ENCODE data around the gene SLC17A9. TPM values are rescaled to one million over a fixed set of nuclear protein-coding genes. Genes with fewer than 3 reads are reported as not detected.

Gene SLC17A9
- total and polyA plus RNA-seq, 4 donors: 5.3 to 54.5 (median 18.2) TPM

DNA sequence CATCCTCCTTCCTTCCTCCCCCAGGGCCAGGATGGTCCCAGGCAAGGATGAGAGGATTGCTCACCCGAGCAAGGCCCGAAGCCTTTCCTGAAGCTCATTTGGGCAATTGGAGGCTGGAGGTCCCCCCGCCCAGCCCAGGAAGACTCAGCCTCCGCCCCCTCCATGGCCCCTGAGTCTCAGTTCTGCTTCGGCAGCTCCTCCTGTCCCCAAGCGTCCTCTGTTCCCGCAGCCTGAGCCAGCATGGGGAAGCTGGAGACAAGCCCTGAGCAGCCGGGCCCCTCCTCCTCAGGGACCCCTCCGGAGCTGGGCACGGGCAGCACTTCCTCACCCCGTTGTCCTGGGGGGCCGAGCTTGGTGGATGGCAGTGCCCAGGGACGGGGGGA is 26.0 kb downstream of the SLC17A9 start:
- ATAC-seq (ENCODE audit: low FRiP score) (no peak), DNase-seq (no peak)
- Histone ChIP-seq H3K4me3 (ENCODE audit: low read length in 2 of 2) (no peak overlapping the region), H3K27ac (ENCODE audit: low read depth in 1 of 2, low read length in 2 of 2) (no peak overlapping the region), H3K9me3 (ENCODE audit: control insufficient read depth, low read length) (no peaks in the 10 kb centered on the region), H3K4me1 (ENCODE audit: control insufficient read depth in 1 of 2, insufficient read depth in 2 of 2, low read length in 2 of 2) (no peaks in the 10 kb centered on the region), H3K27me3 (ENCODE audit: control insufficient read depth in 1 of 2, insufficient read depth in 2 of 2, low read length in 1 of 2) (no peaks in the 10 kb centered on the region), H3K36me3 (ENCODE audit: control insufficient read depth in 1 of 2, insufficient read depth in 2 of 2, low read length in 1 of 2) (no peaks in the 10 kb centered on the region)
- WGBS, 2 donors: 49 to 55% methylated on average over 13 of the region's 13 CpGs
- intact Hi-C loops (cut with DNase I): no loop called here

DNA sequence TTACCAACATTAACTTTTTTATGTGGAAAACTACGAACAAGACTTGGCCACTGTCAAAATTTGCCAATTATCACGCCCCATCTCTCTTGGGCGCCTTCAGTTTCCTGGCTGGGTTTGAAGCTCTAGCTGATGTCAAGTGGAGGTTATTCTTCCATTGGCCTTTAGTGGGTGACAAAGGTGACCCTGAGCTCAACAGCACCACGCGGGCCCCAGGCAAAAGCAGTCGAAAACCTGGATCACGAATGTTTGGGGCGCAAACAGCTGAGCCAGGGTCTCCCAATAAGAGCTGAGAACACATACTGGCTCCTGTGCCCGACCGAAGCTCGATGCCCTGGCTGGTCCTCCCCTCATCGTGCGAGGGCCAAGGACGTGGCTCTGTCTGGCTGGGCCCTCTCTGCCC is 26.8 kb downstream of the SLC17A9 start:
- H3K27me3 ChIP-seq (ENCODE audit: control insufficient read depth in 1 of 2, insufficient read depth in 2 of 2, low read length in 1 of 2): no peaks in the 10 kb centered on the region
- intact Hi-C loops (cut with DNase I): no loop called here
- 76 to 81% methylated on average over 14 of the region's 14 CpGs for WGBS, 2 donors
- no peaks in the 10 kb centered on the region for H3K4me1 ChIP-seq (ENCODE audit: control insufficient read depth in 1 of 2, insufficient read depth in 2 of 2, low read length in 2 of 2)
- ATAC-seq (ENCODE audit: low FRiP score) (no peak), DNase-seq (no peak)
- no peaks in the 10 kb centered on the region for H3K9me3 ChIP-seq (ENCODE audit: control insufficient read depth, low read length)
- no peaks in the 10 kb centered on the region for H3K36me3 ChIP-seq (ENCODE audit: control insufficient read depth in 1 of 2, insufficient read depth in 2 of 2, low read length in 1 of 2)
- H3K27ac ChIP-seq (ENCODE audit: low read depth in 1 of 2, low read length in 2 of 2): no peak overlapping the region
- H3K4me3 ChIP-seq (ENCODE audit: low read length in 2 of 2): no peak overlapping the region

DNA sequence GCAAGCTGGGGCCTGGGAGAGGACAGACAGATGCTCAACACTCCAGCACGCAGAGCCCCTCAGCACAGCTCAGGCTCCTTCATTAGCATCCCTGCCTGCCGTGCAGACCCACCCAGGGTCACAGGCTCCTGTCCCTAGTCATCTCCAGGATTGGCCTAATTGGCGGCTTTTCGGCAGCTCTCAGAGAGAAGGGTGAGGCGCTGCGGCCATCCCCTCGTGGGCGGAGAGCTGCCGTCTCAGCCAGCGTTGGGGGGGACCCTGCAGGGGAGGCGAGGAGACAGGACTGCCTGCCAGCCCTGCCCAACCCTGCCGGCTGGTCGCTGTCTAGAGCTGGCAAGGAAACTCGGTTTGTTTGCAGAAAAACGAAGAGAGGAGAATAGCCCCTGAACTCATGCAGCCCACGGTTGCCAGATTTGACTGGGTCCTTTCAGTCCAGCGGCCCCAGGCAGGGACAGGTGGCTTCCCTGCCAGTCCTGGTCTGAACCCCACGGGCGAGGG is 27.4 kb downstream of the SLC17A9 start:
- WGBS, 2 donors: 14 to 15% methylated on average over 19 of the region's 19 CpGs
- Histone ChIP-seq H3K9me3 (ENCODE audit: control insufficient read depth, low read length) (no peaks in the 10 kb centered on the region), H3K27ac (ENCODE audit: low read depth in 1 of 2, low read length in 2 of 2) (no peak overlapping the region), H3K4me1 (ENCODE audit: control insufficient read depth in 1 of 2, insufficient read depth in 2 of 2, low read length in 2 of 2) (no peaks in the 10 kb centered on the region), H3K4me3 (ENCODE audit: low read length in 2 of 2) (no peak overlapping the region), H3K27me3 (ENCODE audit: control insufficient read depth in 1 of 2, insufficient read depth in 2 of 2, low read length in 1 of 2) (no peaks in the 10 kb centered on the region), H3K36me3 (ENCODE audit: control insufficient read depth in 1 of 2, insufficient read depth in 2 of 2, low read length in 1 of 2) (no peaks in the 10 kb centered on the region)
- no peak for DNase-seq
- intact Hi-C loops (cut with DNase I): no loop called here
- ATAC-seq (ENCODE audit: low FRiP score): no peak

DNA sequence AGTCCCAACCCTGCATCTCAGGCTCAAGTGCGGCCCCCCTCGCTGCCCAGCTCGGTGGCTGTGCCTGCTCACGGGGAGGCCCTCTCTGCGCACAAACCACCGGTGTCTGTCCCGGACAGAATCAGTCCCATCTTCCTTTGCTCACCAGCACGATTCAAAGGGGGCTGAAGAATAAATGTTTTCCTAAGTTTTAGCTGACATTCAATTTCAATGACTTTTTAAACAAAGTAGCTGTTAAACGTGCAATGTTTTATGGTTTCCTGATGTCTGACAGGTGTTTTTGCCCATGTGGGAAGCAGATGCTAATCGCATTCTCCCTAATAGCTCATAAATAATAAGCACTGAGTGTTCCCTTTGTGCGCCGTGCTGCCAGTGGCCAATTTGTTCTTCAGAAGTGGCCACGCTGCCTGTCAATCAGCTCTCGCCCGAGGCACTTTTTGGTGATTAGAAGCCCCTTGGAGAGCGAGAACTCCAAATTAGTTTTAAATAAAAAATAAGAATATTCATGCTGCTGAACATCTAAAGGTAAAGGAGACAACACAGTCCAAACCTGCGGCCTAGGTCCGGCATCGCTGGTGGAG is 28.0 kb downstream of the SLC17A9 start:
- Histone ChIP-seq H3K4me1 (ENCODE audit: control insufficient read depth in 1 of 2, insufficient read depth in 2 of 2, low read length in 2 of 2) (no peaks in the 10 kb centered on the region), H3K36me3 (ENCODE audit: control insufficient read depth in 1 of 2, insufficient read depth in 2 of 2, low read length in 1 of 2) (no peaks in the 10 kb centered on the region), H3K27me3 (ENCODE audit: control insufficient read depth in 1 of 2, insufficient read depth in 2 of 2, low read length in 1 of 2) (no peaks in the 10 kb centered on the region), H3K9me3 (ENCODE audit: control insufficient read depth, low read length) (no peaks in the 10 kb centered on the region), H3K27ac (ENCODE audit: low read depth in 1 of 2, low read length in 2 of 2) (no peak overlapping the region), H3K4me3 (ENCODE audit: low read length in 2 of 2) (no peak overlapping the region)
- DNase-seq (no peak), ATAC-seq (ENCODE audit: low FRiP score) (no peak)
- 48 to 49% methylated on average over 19 of the region's 19 CpGs for WGBS, 2 donors
- intact Hi-C loops (cut with DNase I): no loop called here

DNA sequence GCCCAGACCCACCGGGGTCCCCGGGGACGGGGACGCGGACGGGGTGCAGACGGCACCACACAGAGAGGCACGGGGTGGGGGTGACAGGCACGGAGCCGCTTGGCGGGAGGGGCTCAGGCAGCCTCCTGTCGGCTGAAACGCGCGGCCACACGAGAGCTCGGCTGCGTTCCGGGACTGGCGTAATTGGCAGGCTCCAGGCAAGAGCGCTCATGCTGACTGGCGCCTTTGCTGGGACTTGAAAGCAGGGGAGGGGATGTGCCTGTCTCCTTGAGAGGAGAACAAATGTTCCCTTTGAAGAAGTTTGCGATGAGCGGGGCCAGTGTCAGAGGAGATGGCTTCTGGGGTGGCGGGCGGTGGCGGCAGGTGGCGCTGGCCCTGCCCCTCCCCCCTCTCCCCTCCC is 28.5 kb downstream of the SLC17A9 start:
- Histone ChIP-seq H3K27me3 (ENCODE audit: control insufficient read depth in 1 of 2, insufficient read depth in 2 of 2, low read length in 1 of 2) (no peaks in the 10 kb centered on the region), H3K9me3 (ENCODE audit: control insufficient read depth, low read length) (no peaks in the 10 kb centered on the region), H3K27ac (ENCODE audit: low read depth in 1 of 2, low read length in 2 of 2) (no peak overlapping the region), H3K4me3 (ENCODE audit: low read length in 2 of 2) (no peak overlapping the region), H3K36me3 (ENCODE audit: control insufficient read depth in 1 of 2, insufficient read depth in 2 of 2, low read length in 1 of 2) (no peaks in the 10 kb centered on the region), H3K4me1 (ENCODE audit: control insufficient read depth in 1 of 2, insufficient read depth in 2 of 2, low read length in 2 of 2) (no peaks in the 10 kb centered on the region)
- 12 to 14% methylated on average over 19 to 28 of the region's 28 CpGs for WGBS, 2 donors
- ATAC-seq (ENCODE audit: low FRiP score) (no peak), DNase-seq (no peak)
- intact Hi-C loops (cut with DNase I): no loop called here

DNA sequence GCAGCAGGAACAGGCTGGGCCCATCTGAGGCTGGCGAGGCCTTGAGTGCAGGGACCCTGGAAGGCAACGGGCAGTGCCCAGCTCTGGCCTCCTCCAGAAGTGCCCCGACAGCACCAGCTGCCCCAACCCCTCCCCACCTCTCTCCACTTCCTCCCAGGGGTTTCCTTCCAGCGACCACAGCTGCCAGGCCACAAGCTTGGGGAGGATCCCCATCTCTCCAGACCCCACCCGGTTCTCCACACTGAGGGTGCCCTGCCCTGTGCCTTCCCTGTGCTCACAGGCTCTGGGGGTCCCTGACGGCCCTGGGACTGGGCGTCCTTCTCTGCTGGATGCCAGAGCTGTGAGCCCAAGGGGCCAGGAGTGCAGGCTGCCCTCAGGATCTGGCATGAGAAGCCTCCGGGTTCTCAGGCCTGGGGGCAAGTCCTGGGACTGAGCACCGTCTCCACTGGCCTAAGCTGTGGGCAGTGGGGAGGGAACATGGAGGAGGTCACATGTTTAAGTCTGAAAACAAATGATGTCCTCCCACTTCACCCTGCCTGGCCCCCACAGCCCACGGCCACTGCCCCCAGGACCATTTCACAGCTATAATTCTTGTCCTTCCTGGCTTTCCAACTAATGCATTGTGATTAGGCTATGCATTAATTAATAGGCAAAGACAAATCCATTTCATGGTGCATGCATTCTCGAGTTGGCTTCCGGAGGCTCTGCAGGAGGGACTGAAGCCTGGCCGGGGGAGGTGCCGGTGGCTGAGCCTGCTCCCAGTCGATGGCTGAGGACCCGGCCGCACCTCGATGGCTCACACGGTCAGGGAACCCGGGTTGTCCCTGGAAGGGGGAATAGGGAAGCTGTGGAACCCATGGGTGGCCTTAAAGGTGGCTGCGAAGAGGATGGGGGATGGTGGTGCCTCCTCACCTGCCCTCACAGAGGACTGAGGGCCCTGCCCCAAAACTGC is 29.9 kb downstream of the SLC17A9 start:
- Histone ChIP-seq H3K4me3 (ENCODE audit: low read length in 2 of 2) (no peak overlapping the region), H3K36me3 (ENCODE audit: control insufficient read depth in 1 of 2, insufficient read depth in 2 of 2, low read length in 1 of 2) (no peaks in the 10 kb centered on the region), H3K27me3 (ENCODE audit: control insufficient read depth in 1 of 2, insufficient read depth in 2 of 2, low read length in 1 of 2) (no peaks in the 10 kb centered on the region), H3K9me3 (ENCODE audit: control insufficient read depth, low read length) (no peaks in the 10 kb centered on the region), H3K4me1 (ENCODE audit: control insufficient read depth in 1 of 2, insufficient read depth in 2 of 2, low read length in 2 of 2) (no peaks in the 10 kb centered on the region), H3K27ac (ENCODE audit: low read depth in 1 of 2, low read length in 2 of 2) (no peak overlapping the region)
- ATAC-seq (ENCODE audit: low FRiP score): no peak
- 66 to 68% methylated on average over 19 to 21 of the region's 21 CpGs for WGBS, 2 donors
- DNase-seq: no peak
- intact Hi-C loops (cut with DNase I): no loop called here

DNA sequence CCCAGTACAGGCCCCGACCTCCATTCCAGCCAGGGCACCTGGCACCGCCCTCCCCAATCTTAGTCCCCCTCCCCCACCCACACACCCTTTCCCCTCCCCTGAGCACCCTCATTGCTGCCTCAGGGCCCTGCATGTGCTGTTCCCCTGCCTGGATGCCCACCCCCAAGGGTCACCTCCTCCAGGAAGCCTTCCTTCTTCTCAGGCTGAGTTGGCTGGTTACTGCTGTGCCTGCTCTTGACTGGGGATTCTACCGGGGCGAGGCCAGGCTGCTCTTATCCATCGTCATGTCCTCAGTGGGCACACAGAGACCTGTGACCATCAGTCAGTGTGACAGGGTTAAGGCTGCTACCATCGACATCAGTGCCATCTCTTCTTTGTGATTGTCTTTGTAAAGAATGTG is 30.7 kb downstream of the SLC17A9 start:
- 88 to 91% methylated on average over 6 of the region's 6 CpGs for WGBS, 2 donors
- intact Hi-C loops (cut with DNase I): no loop called here
- no peaks in the 10 kb centered on the region for H3K36me3 ChIP-seq (ENCODE audit: control insufficient read depth in 1 of 2, insufficient read depth in 2 of 2, low read length in 1 of 2)
- H3K9me3 ChIP-seq (ENCODE audit: control insufficient read depth, low read length): no peaks in the 10 kb centered on the region
- H3K27me3 ChIP-seq (ENCODE audit: control insufficient read depth in 1 of 2, insufficient read depth in 2 of 2, low read length in 1 of 2): no peaks in the 10 kb centered on the region
- no peak for DNase-seq
- H3K4me3 ChIP-seq (ENCODE audit: low read length in 2 of 2): no peak overlapping the region
- no peaks in the 10 kb centered on the region for H3K4me1 ChIP-seq (ENCODE audit: control insufficient read depth in 1 of 2, insufficient read depth in 2 of 2, low read length in 2 of 2)
- no peak overlapping the region for H3K27ac ChIP-seq (ENCODE audit: low read depth in 1 of 2, low read length in 2 of 2)
- no peak for ATAC-seq (ENCODE audit: low FRiP score)

DNA sequence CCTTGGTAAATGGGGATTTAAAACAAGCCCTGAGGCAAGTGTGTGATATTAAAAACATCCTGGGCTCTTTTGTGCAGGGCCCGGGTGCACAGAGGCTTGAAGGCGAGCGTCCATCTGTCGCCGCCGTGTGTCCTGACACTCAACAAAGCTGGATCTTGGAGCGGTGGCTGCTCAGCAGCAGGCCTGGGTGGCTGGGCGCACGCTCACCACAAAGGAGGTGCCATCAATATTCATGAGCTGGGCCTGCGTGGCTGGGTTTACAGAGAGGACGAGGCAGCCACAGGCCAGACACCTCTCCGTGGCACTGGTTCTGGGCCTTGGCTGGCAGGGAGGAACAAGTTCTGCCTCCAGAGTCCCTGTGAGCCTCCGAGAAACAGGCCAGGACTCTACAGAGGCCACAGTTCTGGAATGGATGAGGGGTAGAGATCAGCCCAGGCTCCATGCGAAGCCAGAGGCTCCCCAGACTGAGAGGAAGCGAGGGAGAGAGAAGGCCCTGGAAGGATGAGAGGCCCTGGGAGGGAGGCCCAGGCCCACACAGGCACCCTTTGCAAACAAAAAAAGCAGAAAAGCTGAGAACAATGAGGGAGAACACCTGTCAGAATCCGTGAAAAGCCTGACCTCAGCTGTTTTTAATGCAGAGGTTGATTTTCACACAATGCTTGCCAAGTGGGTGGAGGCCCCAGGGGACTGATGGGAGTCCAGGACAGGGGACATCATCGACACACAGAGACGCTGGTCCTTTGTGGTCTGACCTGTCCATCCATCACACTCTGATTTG is 32.3 kb downstream of the SLC17A9 start:
- Histone ChIP-seq H3K36me3 (ENCODE audit: control insufficient read depth in 1 of 2, insufficient read depth in 2 of 2, low read length in 1 of 2) (no peaks in the 10 kb centered on the region), H3K27ac (ENCODE audit: low read depth in 1 of 2, low read length in 2 of 2) (no peak overlapping the region), H3K27me3 (ENCODE audit: control insufficient read depth in 1 of 2, insufficient read depth in 2 of 2, low read length in 1 of 2) (no peaks in the 10 kb centered on the region), H3K9me3 (ENCODE audit: control insufficient read depth, low read length) (no peaks in the 10 kb centered on the region), H3K4me1 (ENCODE audit: control insufficient read depth in 1 of 2, insufficient read depth in 2 of 2, low read length in 2 of 2) (no peaks in the 10 kb centered on the region), H3K4me3 (ENCODE audit: low read length in 2 of 2) (no peak overlapping the region)
- 84 to 88% methylated on average over 18 of the region's 18 CpGs for WGBS, 2 donors
- no peak for ATAC-seq (ENCODE audit: low FRiP score)
- intact Hi-C loops (cut with DNase I): no loop called here
- no peak for DNase-seq

Measured in aorta (tissue), 5 donors.